SU-DHL-6 (cell line): ENCODE measurements around the gene GUK1.

Source experiments
- CTCF ChIP-seq: fragments of 200-600 bp; sonication (generic); IDR thresholded peaks from one replicate; pipeline ENCODE4 v1.5.1; 2017; ENCODE audit warnings: antibody characterized with exemption, mild to moderate bottlenecking, low read length, moderate library complexity; ENCODE audit not compliant: insufficient read depth, poor library complexity, severe bottlenecking
- EZH2phosphoT487 ChIP-seq: fragments of 200-600 bp; sonication (generic), shearing (Covaris generic); conservative IDR thresholded peaks from 2 replicates; pipeline ENCODE4 v1.6.1; 2018; ENCODE audit warnings: mild to moderate bottlenecking, antibody characterized with exemption, low read length, moderate library complexity, mixed read lengths

DNA sequence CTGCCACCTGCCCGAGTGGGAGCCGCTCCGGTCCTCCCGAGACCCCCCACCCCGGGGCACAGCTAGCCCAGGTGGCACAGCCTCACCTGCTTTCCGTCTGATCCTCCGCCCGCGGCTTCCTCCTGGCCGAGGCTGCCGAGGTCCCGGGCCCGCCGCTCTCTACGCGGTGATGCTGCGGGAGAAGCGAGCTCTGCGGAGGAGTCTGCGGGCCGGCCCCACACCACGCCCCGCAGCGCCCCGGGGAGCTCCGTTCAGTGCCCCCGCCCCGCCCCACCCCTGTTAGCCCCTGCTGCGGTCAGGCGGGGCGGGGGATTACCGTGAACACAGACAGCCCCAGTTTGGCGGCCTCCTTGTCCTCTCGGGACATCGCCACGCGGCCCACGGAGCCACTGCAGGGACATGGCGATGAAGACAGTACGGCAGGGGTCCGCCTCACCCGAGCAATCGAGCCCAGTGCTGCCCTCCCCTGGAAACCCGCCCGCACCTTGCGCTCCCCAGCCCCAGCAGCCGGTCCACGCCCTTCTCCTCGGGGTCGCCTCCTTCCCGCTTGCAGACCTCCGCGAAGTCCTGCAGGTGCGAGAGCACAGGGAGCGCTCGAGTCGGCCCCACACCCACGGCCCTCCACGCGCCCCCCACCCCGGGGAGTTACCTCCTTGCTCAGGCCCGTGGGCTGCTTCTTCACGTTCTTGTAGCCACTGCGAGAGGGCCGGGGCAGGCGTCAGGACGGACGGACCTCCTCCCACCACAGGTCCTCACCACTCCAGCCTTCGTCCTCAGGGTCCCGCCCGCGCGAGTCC lies 37.9 kb upstream of the GUK1 start:
- TF ChIP-seq CTCF (no peak), EZH2phosphoT487 (no peak)
